NB4 (cell line): Measurements from ENCODE around the gene PGBD5.

Experiments used
- MYC ChIP-seq: IDR thresholded peaks from 2 replicates; pipeline ENCODE4 v1.6.1; 2011; ENCODE audit warnings: low read depth, low read length
- POLR2A ChIP-seq: IDR thresholded peaks from 2 replicates; pipeline ENCODE4 v1.6.1; 2011; ENCODE audit warnings: mild to moderate bottlenecking; ENCODE audit not compliant: insufficient read length; ENCODE audit errors: extremely low read depth
- TF ChIP-seq, protein P1 (sequence below): IDR thresholded peaks from one replicate; pipeline ENCODE4 v1.5.1; 2012; ENCODE audit warnings: low read depth, low read length
- TF ChIP-seq, protein P2 (sequence below): IDR thresholded peaks from 2 replicates; pipeline ENCODE4 v1.6.1; 2011; ENCODE audit warnings: low read depth, low read length

DNA sequence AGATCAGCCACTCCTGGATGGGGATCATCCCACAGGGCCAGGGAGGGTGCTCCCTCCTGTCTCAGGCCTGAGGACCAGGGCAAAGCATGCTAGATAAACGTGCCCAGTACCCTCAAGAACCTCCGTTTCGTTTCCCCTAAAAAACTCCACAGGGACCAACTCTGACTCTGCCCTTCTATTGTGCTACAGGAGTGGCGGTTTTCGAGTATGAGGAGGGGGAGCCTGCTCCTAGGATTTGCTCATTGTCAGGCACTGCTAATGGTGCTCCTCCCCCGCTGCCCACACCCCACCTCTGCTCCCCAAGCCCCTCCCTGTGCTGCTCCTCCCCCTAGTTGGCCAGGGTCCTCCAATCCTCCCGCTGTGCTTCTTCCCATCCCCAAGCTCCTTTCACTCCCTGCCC lies 32.0 kb downstream of the PGBD5 start:
- no peak for TF ChIP-seq POLR2A
- TF ChIP-seq, protein P1, sequence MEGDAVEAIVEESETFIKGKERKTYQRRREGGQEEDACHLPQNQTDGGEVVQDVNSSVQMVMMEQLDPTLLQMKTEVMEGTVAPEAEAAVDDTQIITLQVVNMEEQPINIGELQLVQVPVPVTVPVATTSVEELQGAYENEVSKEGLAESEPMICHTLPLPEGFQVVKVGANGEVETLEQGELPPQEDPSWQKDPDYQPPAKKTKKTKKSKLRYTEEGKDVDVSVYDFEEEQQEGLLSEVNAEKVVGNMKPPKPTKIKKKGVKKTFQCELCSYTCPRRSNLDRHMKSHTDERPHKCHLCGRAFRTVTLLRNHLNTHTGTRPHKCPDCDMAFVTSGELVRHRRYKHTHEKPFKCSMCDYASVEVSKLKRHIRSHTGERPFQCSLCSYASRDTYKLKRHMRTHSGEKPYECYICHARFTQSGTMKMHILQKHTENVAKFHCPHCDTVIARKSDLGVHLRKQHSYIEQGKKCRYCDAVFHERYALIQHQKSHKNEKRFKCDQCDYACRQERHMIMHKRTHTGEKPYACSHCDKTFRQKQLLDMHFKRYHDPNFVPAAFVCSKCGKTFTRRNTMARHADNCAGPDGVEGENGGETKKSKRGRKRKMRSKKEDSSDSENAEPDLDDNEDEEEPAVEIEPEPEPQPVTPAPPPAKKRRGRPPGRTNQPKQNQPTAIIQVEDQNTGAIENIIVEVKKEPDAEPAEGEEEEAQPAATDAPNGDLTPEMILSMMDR: no peak
- TF ChIP-seq MYC: no peak
- TF ChIP-seq, protein P2, sequence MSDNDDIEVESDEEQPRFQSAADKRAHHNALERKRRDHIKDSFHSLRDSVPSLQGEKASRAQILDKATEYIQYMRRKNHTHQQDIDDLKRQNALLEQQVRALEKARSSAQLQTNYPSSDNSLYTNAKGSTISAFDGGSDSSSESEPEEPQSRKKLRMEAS: no peak
